Gastrocnemius medialis (tissue), 4 donors: Measurements from ENCODE around the gene ELOVL7.

Source experiments
- POLR2A ChIP-seq, 2 donors: fragments of 450-650 bp; IDR thresholded peaks; one replicate each; pipeline ENCODE4 v1.6.1; 2017; ENCODE audit warnings: antibody characterized with exemption in 2 of 2, mild to moderate bottlenecking in 2 of 2, moderate library complexity in 2 of 2
- TF ChIP-seq, protein P1 (sequence below), 5 experiments: fragments of 450-650 bp in 3 of 5; fragments of 200-600 bp in 2 of 5; sonication (generic) in 2 of 5; IDR thresholded peaks in 4 of 5; conservative IDR thresholded peaks in 1 of 5; 1 replicate in 4 of 5; 2 replicates in 1 of 5; pipeline ENCODE4 v1.5.1; 2016 to 2019; ENCODE audit warnings: antibody characterized with exemption in 5 of 5, mild to moderate bottlenecking in 3 of 5, moderate library complexity in 3 of 5

DNA sequence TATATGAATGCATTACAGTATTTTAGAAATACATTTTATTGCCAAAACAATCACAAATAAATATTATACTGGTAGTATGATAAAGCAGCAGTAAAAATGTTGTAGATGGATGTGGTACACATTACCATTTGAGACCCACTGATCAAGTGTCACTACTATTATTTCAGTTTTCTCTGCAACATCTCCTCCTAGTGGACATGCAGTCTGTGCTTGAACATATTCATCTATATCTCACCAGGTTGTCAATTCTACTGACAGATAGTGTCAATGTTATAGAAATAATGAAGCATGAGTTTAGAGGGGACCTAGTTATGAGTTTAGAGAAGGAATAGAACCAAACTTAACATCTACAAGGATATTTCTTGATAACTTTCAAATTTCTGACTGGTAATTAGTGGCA is 39.2 kb upstream of the ELOVL7 start:
- TF ChIP-seq, protein P1, sequence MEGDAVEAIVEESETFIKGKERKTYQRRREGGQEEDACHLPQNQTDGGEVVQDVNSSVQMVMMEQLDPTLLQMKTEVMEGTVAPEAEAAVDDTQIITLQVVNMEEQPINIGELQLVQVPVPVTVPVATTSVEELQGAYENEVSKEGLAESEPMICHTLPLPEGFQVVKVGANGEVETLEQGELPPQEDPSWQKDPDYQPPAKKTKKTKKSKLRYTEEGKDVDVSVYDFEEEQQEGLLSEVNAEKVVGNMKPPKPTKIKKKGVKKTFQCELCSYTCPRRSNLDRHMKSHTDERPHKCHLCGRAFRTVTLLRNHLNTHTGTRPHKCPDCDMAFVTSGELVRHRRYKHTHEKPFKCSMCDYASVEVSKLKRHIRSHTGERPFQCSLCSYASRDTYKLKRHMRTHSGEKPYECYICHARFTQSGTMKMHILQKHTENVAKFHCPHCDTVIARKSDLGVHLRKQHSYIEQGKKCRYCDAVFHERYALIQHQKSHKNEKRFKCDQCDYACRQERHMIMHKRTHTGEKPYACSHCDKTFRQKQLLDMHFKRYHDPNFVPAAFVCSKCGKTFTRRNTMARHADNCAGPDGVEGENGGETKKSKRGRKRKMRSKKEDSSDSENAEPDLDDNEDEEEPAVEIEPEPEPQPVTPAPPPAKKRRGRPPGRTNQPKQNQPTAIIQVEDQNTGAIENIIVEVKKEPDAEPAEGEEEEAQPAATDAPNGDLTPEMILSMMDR (IDR thresholded peaks at IDR 0.05 in 4 of 5, conservative IDR thresholded peaks at IDR 0.05 in 1 of 5) = no peak
- no peak for TF ChIP-seq POLR2A (IDR thresholded peaks at IDR 0.05)
